Peyer's patch (tissue), 4 donors: ENCODE measurements around the gene INPP5J. TPM values are rescaled to one million over a fixed set of nuclear protein-coding genes. Genes with fewer than 3 reads are reported as not detected.

ENCODE experiments used
- DNase-seq, 3 donors: peaks; one replicate each; pipeline ENCODE4 v3.0.0-alpha.2; 2017 to 2019
- H3K27ac ChIP-seq, 4 donors: fragments of 200-600 bp; sonication (generic); one replicate each; pipeline ENCODE4 v1.5.1; 2016 to 2019
- H3K27me3 ChIP-seq, 2 donors: fragments of 200-600 bp; sonication (generic); one replicate each; pipeline ENCODE4 v1.5.1; 2019
- H3K36me3 ChIP-seq, 3 donors: fragments of 200-600 bp; sonication (generic); one replicate each; pipeline ENCODE4 v1.5.1; 2016 to 2019
- H3K4me1 ChIP-seq, 4 donors: fragments of 200-600 bp; sonication (generic); one replicate each; pipeline ENCODE4 v1.5.1; 2016 to 2019
- H3K4me3 ChIP-seq, 4 donors: fragments of 200-600 bp; sonication (generic); 1 replicate in 3 of 4; 2 replicates in 1 of 4; pipeline ENCODE4 v1.5.1; 2016 to 2019; ENCODE audit warnings: mild to moderate bottlenecking in 1 of 4
- H3K9me3 ChIP-seq, 4 donors: fragments of 200-600 bp; sonication (generic); one replicate each; pipeline ENCODE4 v1.5.1; 2016 to 2019; ENCODE audit warnings: mild to moderate bottlenecking in 1 of 4
- POLR2A ChIP-seq, 2 donors: fragments of 450-650 bp; IDR thresholded peaks; one replicate each; pipeline ENCODE4 v1.5.1; 2017; ENCODE audit warnings: antibody characterized with exemption in 2 of 2, mild to moderate bottlenecking in 2 of 2, moderate library complexity in 2 of 2
- total RNA-seq, 4 donors: library from RNA; depleted of rRNA; stranded (reverse); fragments of >200 nt; gene quantifications; one replicate each; pipeline ENCODE4 v1.1.0, GENCODE V29; 2016
- TF ChIP-seq, protein P1 (sequence below), 6 experiments: fragments of 450-650 bp in 4 of 6; fragments of 200-600 bp in 2 of 6; sonication (generic) in 1 of 6; IDR thresholded peaks; one replicate each; pipeline ENCODE4 v1.5.1; 2017 to 2019; ENCODE audit warnings: antibody characterized with exemption in 6 of 6, mild to moderate bottlenecking in 3 of 6, moderate library complexity in 1 of 6

Gene INPP5J
- total RNA-seq, 4 donors from 2014 or later, result 18.2 to 203 (median 156) TPM

DNA sequence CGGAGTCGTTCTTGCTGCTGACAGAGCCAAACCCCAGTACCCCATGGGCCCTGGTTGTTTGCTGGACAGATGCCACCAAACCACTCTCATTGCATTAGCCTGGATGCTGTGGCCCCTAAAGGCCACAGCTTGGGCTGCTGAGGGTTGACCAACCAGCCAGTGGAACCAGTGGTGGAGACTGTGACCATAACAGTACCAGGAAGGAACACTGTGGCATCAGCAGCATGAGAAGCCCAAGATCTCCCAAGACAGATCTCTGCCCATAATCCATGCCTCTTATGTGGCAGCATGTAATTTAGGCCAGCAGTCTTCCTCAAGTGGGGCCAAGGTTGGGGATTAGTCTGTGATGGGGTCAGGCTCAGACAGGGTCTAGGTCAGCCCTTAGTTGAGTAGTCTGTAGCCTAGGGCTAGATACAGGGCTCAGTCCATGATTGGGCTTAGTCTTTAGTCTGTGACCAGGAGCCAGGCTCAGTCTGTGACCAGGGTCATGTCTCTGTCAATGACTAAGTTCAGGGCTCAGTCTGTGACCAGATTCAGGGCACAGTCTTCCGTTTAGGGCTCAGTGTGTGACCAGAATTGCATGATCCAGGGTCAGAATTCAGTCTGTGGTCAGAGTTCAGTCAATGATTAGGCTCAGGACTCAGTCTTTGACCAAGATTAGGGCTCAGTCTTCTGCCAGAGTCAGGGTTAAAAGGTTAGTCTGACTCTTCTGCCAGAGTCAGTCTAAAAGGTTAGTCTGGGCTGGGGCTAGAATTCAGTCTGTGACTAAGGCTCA lies 4.5 kb upstream of the INPP5J start:
- Histone ChIP-seq H3K27me3 (no peaks in the 10 kb centered on the region), H3K27ac (peak overlapping the region in 2 of 4 donors; percentile 65 to 84), H3K4me3 (no peak overlapping the region), H3K4me1 (peaks cover 0 to 14% (median 7%) of the 10 kb centered on the region in 4 donors), H3K36me3 (no peaks in the 10 kb centered on the region), H3K9me3 (no peaks in the 10 kb centered on the region)
- DNase-seq, result peak in 1 of 3 donors; percentile 63
- TF ChIP-seq, protein P1, sequence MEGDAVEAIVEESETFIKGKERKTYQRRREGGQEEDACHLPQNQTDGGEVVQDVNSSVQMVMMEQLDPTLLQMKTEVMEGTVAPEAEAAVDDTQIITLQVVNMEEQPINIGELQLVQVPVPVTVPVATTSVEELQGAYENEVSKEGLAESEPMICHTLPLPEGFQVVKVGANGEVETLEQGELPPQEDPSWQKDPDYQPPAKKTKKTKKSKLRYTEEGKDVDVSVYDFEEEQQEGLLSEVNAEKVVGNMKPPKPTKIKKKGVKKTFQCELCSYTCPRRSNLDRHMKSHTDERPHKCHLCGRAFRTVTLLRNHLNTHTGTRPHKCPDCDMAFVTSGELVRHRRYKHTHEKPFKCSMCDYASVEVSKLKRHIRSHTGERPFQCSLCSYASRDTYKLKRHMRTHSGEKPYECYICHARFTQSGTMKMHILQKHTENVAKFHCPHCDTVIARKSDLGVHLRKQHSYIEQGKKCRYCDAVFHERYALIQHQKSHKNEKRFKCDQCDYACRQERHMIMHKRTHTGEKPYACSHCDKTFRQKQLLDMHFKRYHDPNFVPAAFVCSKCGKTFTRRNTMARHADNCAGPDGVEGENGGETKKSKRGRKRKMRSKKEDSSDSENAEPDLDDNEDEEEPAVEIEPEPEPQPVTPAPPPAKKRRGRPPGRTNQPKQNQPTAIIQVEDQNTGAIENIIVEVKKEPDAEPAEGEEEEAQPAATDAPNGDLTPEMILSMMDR (IDR thresholded peaks at IDR 0.05), result no peak
- TF ChIP-seq POLR2A (IDR thresholded peaks at IDR 0.05), result no peak

- no peak for TF ChIP-seq POLR2A (IDR thresholded peaks at IDR 0.05)
- TF ChIP-seq, protein P1 (IDR thresholded peaks at IDR 0.05), result no peak
- no peaks in the 10 kb centered on the region for H3K27me3 ChIP-seq
- H3K9me3 ChIP-seq, result no peaks in the 10 kb centered on the region
- peak overlapping the region in 2 of 4 donors; percentile 41 to 84 for H3K27ac ChIP-seq
- no peaks in the 10 kb centered on the region for H3K36me3 ChIP-seq
- H3K4me1 ChIP-seq, result peaks cover 0 to 14% (median 7%) of the 10 kb centered on the region in 4 donors
- H3K4me3 ChIP-seq, result no peak overlapping the region
- no peak for DNase-seq
Observed at GRCh38 chr22:31119026-31119717, 3.6 kb upstream of the INPP5J start.

DNA sequence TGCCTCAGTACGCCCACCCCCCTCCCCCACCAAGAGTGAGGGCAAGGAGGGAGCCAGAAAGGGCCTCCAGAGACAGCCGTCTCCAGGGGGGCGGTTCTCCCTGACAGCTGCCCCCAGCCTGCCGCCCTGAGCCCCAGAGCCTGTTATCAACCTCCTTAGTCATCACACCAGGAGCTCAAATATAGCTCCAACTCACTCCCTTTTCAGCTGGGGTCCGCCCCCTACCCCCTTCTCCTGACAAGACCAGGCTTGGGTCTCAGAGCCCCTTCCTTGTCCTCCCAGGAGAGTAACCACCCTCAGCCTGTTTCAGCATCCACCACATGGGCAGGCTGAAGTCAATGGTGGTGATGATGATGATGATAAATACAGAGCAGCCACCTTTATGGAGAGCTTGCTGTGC lies 2.5 kb upstream of the INPP5J start:
- DNase-seq, result no peak
- no peaks in the 10 kb centered on the region for H3K9me3 ChIP-seq
- TF ChIP-seq, protein P1 (IDR thresholded peaks at IDR 0.05), result no peak
- TF ChIP-seq POLR2A (IDR thresholded peaks at IDR 0.05), result no peak

DNA sequence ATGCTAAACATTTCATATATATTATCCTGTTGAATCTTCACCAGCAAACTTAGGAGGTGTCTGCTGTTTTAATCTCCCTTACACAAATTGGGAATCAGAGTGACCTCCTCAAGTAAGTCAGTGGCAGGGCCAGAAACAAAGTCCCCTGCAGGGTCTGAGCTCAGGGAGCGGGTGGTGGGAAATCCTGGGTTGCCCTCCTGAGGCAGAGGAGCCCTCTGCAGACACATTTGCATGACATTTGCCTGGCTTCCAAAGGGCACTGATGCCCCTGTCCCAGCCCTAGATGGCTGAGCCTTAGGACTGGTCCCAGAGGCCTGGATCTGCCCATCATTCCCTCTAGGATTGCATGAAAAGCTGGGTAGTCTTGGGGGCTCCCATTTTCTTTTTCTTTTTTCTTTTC lies 2.1 kb upstream of the INPP5J start:
- no peak overlapping the region for H3K27ac ChIP-seq
- TF ChIP-seq, protein P1 (IDR thresholded peaks at IDR 0.05), result no peak
- no peak for TF ChIP-seq POLR2A (IDR thresholded peaks at IDR 0.05)
- H3K4me3 ChIP-seq, result no peak overlapping the region
- H3K27me3 ChIP-seq, result no peaks in the 10 kb centered on the region
- no peak for DNase-seq
- no peaks in the 10 kb centered on the region for H3K9me3 ChIP-seq
- H3K4me1 ChIP-seq, result peaks cover 0 to 14% (median 7%) of the 10 kb centered on the region in 4 donors
- no peaks in the 10 kb centered on the region for H3K36me3 ChIP-seq

More for the DNA sequence above, 2.5 kb upstream of the INPP5J start:
- H3K27ac ChIP-seq, result no peak overlapping the region
- H3K36me3 ChIP-seq, result no peaks in the 10 kb centered on the region
- no peak overlapping the region for H3K4me3 ChIP-seq
- H3K27me3 ChIP-seq, result no peaks in the 10 kb centered on the region
- peaks cover 0 to 14% (median 7%) of the 10 kb centered on the region in 4 donors for H3K4me1 ChIP-seq

DNA sequence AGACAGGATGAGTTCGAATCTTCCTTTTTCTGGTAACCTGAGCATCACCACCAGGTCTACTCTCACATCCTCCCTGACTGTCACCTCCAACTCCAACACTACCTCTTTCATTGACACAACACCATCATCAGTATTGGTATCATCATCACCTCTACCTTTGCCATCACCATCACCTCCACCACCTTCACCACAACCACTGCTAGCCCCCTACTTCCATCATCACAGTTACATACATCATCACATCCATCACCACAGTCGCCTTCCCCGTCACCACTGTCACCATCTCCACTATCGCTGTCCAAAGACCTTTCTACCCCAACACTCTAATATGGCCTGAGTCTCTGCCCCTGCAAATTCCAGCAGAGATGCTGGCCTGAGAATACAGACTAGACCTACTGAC lies 1.4 kb upstream of the INPP5J start:
- H3K9me3 ChIP-seq, result no peaks in the 10 kb centered on the region
- peak overlapping the region in 3 of 4 donors; percentile 77 to 96 (median 91) for H3K27ac ChIP-seq
- no peaks in the 10 kb centered on the region for H3K36me3 ChIP-seq
- peaks cover 0 to 14% (median 7%) of the 10 kb centered on the region in 4 donors for H3K4me1 ChIP-seq
- H3K4me3 ChIP-seq, result no peak overlapping the region
- TF ChIP-seq, protein P1 (IDR thresholded peaks at IDR 0.05), result no peak
- no peak for TF ChIP-seq POLR2A (IDR thresholded peaks at IDR 0.05)
- H3K27me3 ChIP-seq, result no peaks in the 10 kb centered on the region
- DNase-seq, result no peak
